Calu3 (cell line): ENCODE measurements around the gene MAML3. TPM values are rescaled to one million over a fixed set of nuclear protein-coding genes. Genes with fewer than 3 reads are reported as not detected.

Experiments
- BruUV-seq: library from RNA; stranded (reverse); fragments of 400-500 nt; replicated peaks from 2 replicates; lab custom pipeline; 2021; lab: Mats Ljungman, UMichigan
- CTCF ChIA-PET: fragments of 300-600 bp; sonication (Branson Sonifier 250); formaldehyde crosslinking; loops from one replicate; lab custom pipeline; 2022; ENCODE audit warnings: antibody characterized with exemption; lab: Charles Lee
- DNase-seq: peaks from one replicate; pipeline ENCODE4 v3.0.0; 2022
- H3K27ac Mint-ChIP-seq: one replicate; pipeline ENCODE4 v1.8.0; 2022; ENCODE audit warnings: mixed read lengths; ENCODE audit not compliant: unreplicated experiment
- H3K27me3 Mint-ChIP-seq: one replicate; pipeline ENCODE4 v1.8.0; 2022; ENCODE audit warnings: mixed read lengths; ENCODE audit not compliant: unreplicated experiment
- H3K36me3 Mint-ChIP-seq: one replicate; pipeline ENCODE4 v1.8.0; 2022; ENCODE audit warnings: mild to moderate bottlenecking, moderate library complexity, mixed read lengths; ENCODE audit not compliant: insufficient read depth, unreplicated experiment
- H3K4me1 Mint-ChIP-seq: one replicate; pipeline ENCODE4 v1.8.0; 2022; ENCODE audit warnings: mild to moderate bottlenecking, low read depth, mixed read lengths; ENCODE audit not compliant: unreplicated experiment
- H3K4me3 Mint-ChIP-seq: one replicate; pipeline ENCODE4 v1.8.0; 2022; ENCODE audit warnings: mild to moderate bottlenecking, low read depth, moderate library complexity, mixed read lengths; ENCODE audit not compliant: unreplicated experiment
- H3K9me3 Mint-ChIP-seq: one replicate; pipeline ENCODE4 v1.8.0; 2022; ENCODE audit warnings: low read depth, mixed read lengths; ENCODE audit not compliant: unreplicated experiment
- intact Hi-C: fragments of 100-400 bp; cut with micrococcal nuclease; formaldehyde crosslinking; loops from one replicate; pipeline ENCODE4 v1.10.0; 2022; ENCODE audit not compliant: unreplicated experiment
- total RNA-seq: library from RNA; stranded (reverse); gene quantifications from 2 replicates; pipeline ENCODE4 v1.2.3, GENCODE V29; 2022
- TF ChIP-seq, protein P1 (sequence below): fragments of 200-600 bp; IDR thresholded peaks from one replicate; pipeline ENCODE4 v1.8.0; 2022; ENCODE audit warnings: antibody characterized with exemption; ENCODE audit not compliant: unreplicated experiment

The MAML3 gene
- total RNA-seq, 1 experiment from 2014 or later: 4.0 TPM

DNA sequence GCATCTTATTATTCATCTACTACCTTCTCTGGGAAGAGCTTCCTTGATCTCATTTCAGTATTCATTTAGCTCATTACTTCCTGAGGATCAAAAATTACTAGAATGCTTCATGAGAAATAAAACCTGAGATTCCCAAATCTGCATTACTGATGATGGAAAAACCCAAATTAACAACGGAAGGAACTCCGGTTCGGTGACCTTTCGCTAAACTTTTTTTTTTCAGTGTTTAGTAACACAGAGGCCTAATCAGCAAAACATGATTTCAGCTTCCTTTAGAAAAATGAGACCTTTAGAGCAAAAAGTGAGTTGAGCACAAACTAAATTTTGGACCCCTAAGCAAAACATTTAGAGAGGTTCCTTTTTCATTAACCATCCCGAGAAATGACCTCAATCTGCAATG is 229.2 kb downstream of the MAML3 start:
- no peak overlapping the region for H3K27ac Mint-ChIP-seq
- no peak for DNase-seq
- no TSS peak for BruUV-seq
- TF ChIP-seq, protein P1, sequence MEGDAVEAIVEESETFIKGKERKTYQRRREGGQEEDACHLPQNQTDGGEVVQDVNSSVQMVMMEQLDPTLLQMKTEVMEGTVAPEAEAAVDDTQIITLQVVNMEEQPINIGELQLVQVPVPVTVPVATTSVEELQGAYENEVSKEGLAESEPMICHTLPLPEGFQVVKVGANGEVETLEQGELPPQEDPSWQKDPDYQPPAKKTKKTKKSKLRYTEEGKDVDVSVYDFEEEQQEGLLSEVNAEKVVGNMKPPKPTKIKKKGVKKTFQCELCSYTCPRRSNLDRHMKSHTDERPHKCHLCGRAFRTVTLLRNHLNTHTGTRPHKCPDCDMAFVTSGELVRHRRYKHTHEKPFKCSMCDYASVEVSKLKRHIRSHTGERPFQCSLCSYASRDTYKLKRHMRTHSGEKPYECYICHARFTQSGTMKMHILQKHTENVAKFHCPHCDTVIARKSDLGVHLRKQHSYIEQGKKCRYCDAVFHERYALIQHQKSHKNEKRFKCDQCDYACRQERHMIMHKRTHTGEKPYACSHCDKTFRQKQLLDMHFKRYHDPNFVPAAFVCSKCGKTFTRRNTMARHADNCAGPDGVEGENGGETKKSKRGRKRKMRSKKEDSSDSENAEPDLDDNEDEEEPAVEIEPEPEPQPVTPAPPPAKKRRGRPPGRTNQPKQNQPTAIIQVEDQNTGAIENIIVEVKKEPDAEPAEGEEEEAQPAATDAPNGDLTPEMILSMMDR: no peak
- CTCF ChIA-PET: no interaction called here
- no peaks in the 10 kb centered on the region for H3K9me3 Mint-ChIP-seq
- no peak overlapping the region for H3K4me3 Mint-ChIP-seq
- H3K36me3 Mint-ChIP-seq: no peaks in the 10 kb centered on the region
- intact Hi-C loops: no loop called here
- no peaks in the 10 kb centered on the region for H3K27me3 Mint-ChIP-seq
- peaks cover 27% of the 10 kb centered on the region for H3K4me1 Mint-ChIP-seq

DNA sequence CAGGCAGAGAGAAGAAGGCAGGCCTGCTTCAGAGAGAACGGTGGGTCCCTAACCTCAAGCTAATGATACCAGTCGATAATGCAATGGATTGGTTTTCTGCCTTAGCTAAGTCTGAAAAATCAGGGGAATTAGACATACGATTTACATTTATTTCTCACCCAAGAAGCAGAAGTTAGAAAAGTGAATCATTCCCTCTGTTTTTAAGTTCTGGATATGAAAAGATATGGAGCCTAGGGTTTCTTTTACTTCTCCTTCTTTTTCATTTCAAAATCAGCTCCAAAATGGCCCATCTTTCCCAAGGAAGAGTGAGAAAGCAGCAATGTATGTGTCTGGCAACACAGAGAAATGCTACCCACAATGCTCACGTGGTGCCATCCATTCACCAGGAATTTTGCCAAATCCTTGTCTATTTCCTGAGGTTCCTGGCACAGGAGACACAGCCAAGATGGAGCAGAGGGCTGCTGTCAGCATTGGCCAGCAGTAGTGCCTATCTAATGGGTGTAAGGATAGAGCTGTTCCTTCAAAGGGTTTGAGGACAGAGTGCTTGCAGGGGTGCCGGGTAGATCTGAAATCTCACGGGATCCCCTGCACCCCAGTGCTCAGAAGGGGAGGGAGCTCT is 231.5 kb downstream of the MAML3 start:
- Mint-ChIP-seq H3K9me3 (no peaks in the 10 kb centered on the region), H3K27me3 (no peaks in the 10 kb centered on the region), H3K4me1 (peaks cover 34% of the 10 kb centered on the region), H3K36me3 (no peaks in the 10 kb centered on the region), H3K4me3 (no peak overlapping the region), H3K27ac (no peak overlapping the region)
- DNase-seq: no peak
- TF ChIP-seq, protein P1: no peak
- CTCF ChIA-PET: no interaction called here
- intact Hi-C loops: no loop called here
- no TSS peak for BruUV-seq

- CTCF ChIA-PET: interaction anchor here (1.0 kb wide), 1 partner anchor 91 kb away, joined by 3 read pairs; no protein-coding TSS in a partner anchor
- Mint-ChIP-seq H3K36me3 (no peaks in the 10 kb centered on the region), H3K27ac (no peak overlapping the region), H3K4me3 (no peak overlapping the region), H3K27me3 (no peaks in the 10 kb centered on the region), H3K4me1 (peaks cover 34% of the 10 kb centered on the region), H3K9me3 (no peaks in the 10 kb centered on the region)
- intact Hi-C loops: no loop called here
- peak; percentile 26 for DNase-seq
- no TSS peak for BruUV-seq
- TF ChIP-seq, protein P1: no peak
Measured at GRCh38 chr4:139921429-139922184, 232.4 kb downstream of the MAML3 start.

DNA sequence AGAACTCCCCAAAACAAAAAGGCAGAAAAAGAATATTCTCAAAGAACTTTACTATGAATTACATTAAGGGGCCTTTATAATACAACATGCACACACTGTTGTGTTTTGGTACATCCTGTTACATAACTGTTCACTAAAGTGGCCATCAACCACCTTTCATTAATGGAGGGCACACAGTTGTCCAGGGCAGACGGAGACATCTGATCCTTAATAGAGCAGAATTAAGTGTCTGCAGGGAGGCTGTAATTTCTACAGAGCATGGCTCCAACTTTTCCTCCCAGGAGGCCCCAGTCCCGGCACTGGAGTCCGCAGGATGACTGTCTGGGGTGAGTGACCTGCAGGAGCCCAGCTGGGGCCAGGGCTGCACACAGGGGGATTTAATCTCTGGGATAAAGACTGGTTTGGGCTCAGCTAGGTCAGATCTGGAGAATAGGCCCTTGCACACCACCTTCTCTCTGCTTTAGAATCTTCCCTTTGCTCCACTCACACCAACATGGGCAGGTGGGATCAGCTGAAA is 233.4 kb downstream of the MAML3 start:
- no TSS peak for BruUV-seq
- CTCF ChIA-PET: no interaction called here
- TF ChIP-seq, protein P1: no peak
- peaks cover 34% of the 10 kb centered on the region for H3K4me1 Mint-ChIP-seq
- no peak overlapping the region for H3K4me3 Mint-ChIP-seq
- no peaks in the 10 kb centered on the region for H3K27me3 Mint-ChIP-seq
- intact Hi-C loops: no loop called here
- H3K9me3 Mint-ChIP-seq: no peaks in the 10 kb centered on the region
- no peak overlapping the region for H3K27ac Mint-ChIP-seq
- no peaks in the 10 kb centered on the region for H3K36me3 Mint-ChIP-seq
- DNase-seq: no peak
